ENCODE results near the gene CERS3.

CERS3 gene

GRCh38 chr15:100526027-100526481 is 2.7 kb downstream of the CERS3 start:
- no peak for DNase-seq

GRCh38 chr15:100525436-100525835 is 3.3 kb downstream of the CERS3 start:
- no peak for DNase-seq

GRCh38 chr15:100524326-100524725 is 4.4 kb downstream of the CERS3 start:
- no peak for DNase-seq

GRCh38 chr15:100521907-100522306 is 6.8 kb downstream of the CERS3 start:
- DNase-seq, result no peak

GRCh38 chr15:100520132-100520921 is 8.4 kb downstream of the CERS3 start:
- no peak for DNase-seq

- no peak for DNase-seq
Measured at GRCh38 chr15:100517846-100518245, 10.9 kb downstream of the CERS3 start.

- DNase-seq, result no peak
Measured at GRCh38 chr15:100516643-100517512, 11.9 kb downstream of the CERS3 start.

- DNase-seq, result no peak
Measured at GRCh38 chr15:100515758-100516157, 13.0 kb downstream of the CERS3 start.

- no peak for DNase-seq
Measured at GRCh38 chr15:100508641-100509300, 20.0 kb downstream of the CERS3 start.

- no peak for DNase-seq
Measured at GRCh38 chr15:100502651-100503050, 26.1 kb downstream of the CERS3 start.

GRCh38 chr15:100501117-100501516 is 27.6 kb downstream of the CERS3 start:
- DNase-seq, result no peak

- no peak for DNase-seq
Measured at GRCh38 chr15:100500226-100500990, 28.3 kb downstream of the CERS3 start.

- DNase-seq, result no peak
Measured at GRCh38 chr15:100495861-100496260, 32.9 kb downstream of the CERS3 start.

GRCh38 chr15:100493213-100493612 is 35.5 kb downstream of the CERS3 start:
- no peak for DNase-seq

- no peak for DNase-seq
Measured at GRCh38 chr15:100484443-100484842, 44.3 kb downstream of the CERS3 start.

- no peak for DNase-seq
Measured at GRCh38 chr15:100483370-100483769, 45.4 kb downstream of the CERS3 start.

GRCh38 chr15:100476805-100477204 is 51.9 kb downstream of the CERS3 start:
- no peak for DNase-seq

GRCh38 chr15:100472736-100473135 is 56.0 kb downstream of the CERS3 start:
- DNase-seq, result no peak

- DNase-seq, result no peak
Measured at GRCh38 chr15:100471933-100472332, 56.8 kb downstream of the CERS3 start.

GRCh38 chr15:100468285-100468684 is 60.5 kb downstream of the CERS3 start:
- DNase-seq, result no peak

GRCh38 chr15:100466073-100466472 is 62.7 kb downstream of the CERS3 start:
- no peak for DNase-seq

GRCh38 chr15:100464888-100465287 is 63.9 kb downstream of the CERS3 start:
- peak; percentile 5 for DNase-seq

- DNase-seq, result no peak
Measured at GRCh38 chr15:100464256-100464655, 64.5 kb downstream of the CERS3 start.

Measured in stimulated activated CD4-positive, alpha-beta T cell treated with anti-CD3 and anti-CD28 coated beads, Interleukin-15, amount 100 ng/mL, for 24 hours (primary cell).